ENCODE measurements around the gene NAALADL2.
A peak's percentile ranks its signal among the peaks of the same experiment; 100 is the strongest.

Gene NAALADL2

DNA sequence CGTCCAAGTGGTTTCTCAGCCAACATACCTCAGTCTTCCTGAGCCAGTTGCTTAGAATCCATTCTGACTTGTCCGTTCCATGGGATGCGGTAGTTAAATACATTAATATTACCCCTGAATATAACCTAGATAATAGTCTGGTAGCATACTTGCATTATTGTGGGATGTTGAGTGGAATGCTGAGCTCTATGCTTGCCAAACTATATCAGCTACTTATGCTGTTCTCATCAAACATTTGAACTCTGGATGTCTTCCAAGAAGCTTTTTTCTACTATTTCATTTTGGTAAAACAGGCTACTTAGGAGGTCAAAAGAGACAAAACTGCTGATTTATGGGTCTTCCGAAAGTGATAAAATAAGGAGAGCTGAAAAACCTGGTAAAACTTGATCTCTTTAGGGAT, 429.5 kb downstream of the NAALADL2 start:
- TF ChIP-seq, protein P1, sequence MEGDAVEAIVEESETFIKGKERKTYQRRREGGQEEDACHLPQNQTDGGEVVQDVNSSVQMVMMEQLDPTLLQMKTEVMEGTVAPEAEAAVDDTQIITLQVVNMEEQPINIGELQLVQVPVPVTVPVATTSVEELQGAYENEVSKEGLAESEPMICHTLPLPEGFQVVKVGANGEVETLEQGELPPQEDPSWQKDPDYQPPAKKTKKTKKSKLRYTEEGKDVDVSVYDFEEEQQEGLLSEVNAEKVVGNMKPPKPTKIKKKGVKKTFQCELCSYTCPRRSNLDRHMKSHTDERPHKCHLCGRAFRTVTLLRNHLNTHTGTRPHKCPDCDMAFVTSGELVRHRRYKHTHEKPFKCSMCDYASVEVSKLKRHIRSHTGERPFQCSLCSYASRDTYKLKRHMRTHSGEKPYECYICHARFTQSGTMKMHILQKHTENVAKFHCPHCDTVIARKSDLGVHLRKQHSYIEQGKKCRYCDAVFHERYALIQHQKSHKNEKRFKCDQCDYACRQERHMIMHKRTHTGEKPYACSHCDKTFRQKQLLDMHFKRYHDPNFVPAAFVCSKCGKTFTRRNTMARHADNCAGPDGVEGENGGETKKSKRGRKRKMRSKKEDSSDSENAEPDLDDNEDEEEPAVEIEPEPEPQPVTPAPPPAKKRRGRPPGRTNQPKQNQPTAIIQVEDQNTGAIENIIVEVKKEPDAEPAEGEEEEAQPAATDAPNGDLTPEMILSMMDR (IDR thresholded peaks at IDR 0.05; ENCODE audit: low read depth, low read length, missing control alignments), result no peak
- no peak overlapping the region for H3K4me3 ChIP-seq (ENCODE audit: low read depth, low read length)
- in situ Hi-C loops (cut with HindIII; ENCODE audit: low pct_ligation_motif_present, low sequenced_read_pairs), result no loop called here
- H3K27me3 ChIP-seq (replicated peaks), result no peaks in the 10 kb centered on the region
- H3K36me3 ChIP-seq (replicated peaks), result no peaks in the 10 kb centered on the region
- DNase-seq, result peak; percentile 28
- peak overlapping the region; percentile 35 for H3K27ac ChIP-seq

DNA sequence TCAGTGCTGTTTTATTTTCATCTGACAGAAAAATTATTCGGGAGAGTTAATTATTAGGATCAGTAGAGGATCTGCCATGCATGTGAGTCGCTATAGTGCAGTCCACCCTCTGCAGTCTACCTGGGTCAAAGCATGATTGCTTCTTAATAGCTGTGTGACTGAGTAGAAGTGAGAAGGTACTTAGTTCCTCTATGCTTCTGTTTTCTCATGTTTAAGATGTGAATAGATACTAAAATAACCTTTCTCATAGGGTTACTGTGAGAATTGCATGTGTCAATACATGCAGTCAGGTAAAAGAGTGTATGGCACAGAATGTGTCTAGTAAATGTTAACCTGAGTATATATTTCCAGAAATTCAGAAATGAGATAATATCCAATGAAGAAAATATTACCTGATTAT, 435.7 kb downstream of the NAALADL2 start:
- no peaks in the 10 kb centered on the region for H3K27me3 ChIP-seq (replicated peaks)
- H3K4me3 ChIP-seq (ENCODE audit: low read depth, low read length), result no peak overlapping the region
- TF ChIP-seq, protein P1 (IDR thresholded peaks at IDR 0.05; ENCODE audit: low read depth, low read length, missing control alignments), result no peak
- in situ Hi-C loops (cut with HindIII; ENCODE audit: low pct_ligation_motif_present, low sequenced_read_pairs), result no loop called here
- no peaks in the 10 kb centered on the region for H3K36me3 ChIP-seq (replicated peaks)
- H3K27ac ChIP-seq, result no peak overlapping the region
- DNase-seq, result no peak

DNA sequence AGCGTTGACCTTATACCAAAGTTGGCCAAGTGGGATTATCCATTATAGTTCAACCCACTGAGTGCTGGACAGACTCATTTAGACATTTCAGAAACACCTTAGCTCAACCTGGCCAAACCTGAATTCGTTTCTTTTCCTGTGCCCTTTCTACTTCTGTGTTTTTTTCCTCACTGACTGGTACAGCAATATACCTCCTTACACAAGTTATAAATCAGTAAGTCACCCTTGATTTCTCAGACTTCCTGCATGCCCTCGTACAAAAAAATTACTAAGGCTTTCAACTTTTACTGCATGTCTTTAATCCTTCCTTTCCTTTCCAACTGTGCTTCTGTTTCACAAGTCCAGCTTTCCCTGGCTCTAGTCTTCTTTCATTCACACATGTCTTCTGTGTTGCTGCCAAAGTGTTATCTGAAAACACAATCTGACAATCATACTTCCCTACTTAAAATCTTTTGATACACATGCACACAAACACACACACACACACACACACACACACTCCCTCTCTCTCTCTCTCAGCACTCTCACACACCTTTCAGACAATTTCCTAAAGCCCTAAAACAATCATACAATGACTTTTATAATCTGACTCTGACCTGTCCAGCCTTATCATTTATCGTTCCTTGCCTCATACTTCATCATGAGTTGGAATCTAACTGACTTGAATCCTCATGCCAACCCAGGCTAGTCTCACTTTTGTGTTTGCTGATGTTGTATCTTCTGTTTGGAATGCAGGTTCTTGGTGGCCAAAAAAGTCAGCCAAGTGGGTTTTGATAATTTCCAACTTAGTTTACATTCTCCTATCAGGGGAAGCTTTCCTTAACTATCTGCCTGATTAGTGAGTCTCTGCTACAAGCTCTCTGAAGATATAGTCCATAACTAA, 436.4 kb downstream of the NAALADL2 start:
- in situ Hi-C loops (cut with HindIII; ENCODE audit: low pct_ligation_motif_present, low sequenced_read_pairs), result no loop called here
- TF ChIP-seq, protein P1 (IDR thresholded peaks at IDR 0.05; ENCODE audit: low read depth, low read length, missing control alignments), result no peak
- Histone ChIP-seq H3K36me3 (replicated peaks) (no peaks in the 10 kb centered on the region), H3K4me3 (ENCODE audit: low read depth, low read length) (no peak overlapping the region), H3K27ac (no peak overlapping the region), H3K27me3 (replicated peaks) (no peaks in the 10 kb centered on the region)
- no peak for DNase-seq

DNA sequence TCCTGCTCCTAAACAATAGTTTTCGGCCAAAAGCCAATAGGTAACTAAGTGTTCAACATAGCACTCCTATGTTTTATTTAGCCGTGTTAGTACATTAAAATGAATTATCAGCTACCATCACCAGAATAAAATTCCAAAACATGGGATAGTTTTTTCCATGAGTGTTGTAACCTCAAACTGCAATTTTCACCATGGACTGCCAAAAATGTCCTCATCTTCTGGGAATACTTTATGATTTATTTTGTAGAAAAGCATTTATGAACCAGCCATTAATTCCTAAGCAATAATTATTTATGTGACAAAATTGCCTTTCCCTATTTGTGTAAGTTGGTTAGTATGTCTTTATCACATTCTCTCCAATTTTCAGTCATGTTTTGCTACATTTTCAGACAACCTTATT, 438.1 kb downstream of the NAALADL2 start:
- Histone ChIP-seq H3K36me3 (replicated peaks) (no peaks in the 10 kb centered on the region), H3K4me3 (ENCODE audit: low read depth, low read length) (no peak overlapping the region), H3K27me3 (replicated peaks) (no peaks in the 10 kb centered on the region), H3K27ac (no peak overlapping the region)
- TF ChIP-seq, protein P1 (IDR thresholded peaks at IDR 0.05; ENCODE audit: low read depth, low read length, missing control alignments), result no peak
- no peak for DNase-seq
- in situ Hi-C loops (cut with HindIII; ENCODE audit: low pct_ligation_motif_present, low sequenced_read_pairs), result no loop called here

DNA sequence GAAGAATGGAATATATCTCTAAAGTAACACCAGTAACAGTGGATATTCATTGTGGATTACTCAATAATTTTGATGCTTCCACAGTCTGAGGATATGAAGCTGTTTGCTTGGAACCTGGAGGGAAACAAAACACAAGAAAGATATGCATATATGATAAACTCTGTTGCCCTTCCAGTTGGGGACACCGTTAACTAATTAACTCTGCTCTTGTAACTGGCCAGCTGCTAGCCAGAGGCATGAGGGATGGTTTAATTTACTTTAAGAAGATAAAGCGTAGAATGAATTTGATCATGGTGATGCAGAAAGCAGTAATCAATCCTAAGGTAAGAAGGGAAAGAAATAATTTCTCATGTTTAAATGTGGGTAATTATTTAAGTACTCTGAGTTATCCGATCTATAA, 442.6 kb downstream of the NAALADL2 start:
- TF ChIP-seq, protein P1 (IDR thresholded peaks at IDR 0.05; ENCODE audit: low read depth, low read length, missing control alignments), result no peak
- no peak overlapping the region for H3K4me3 ChIP-seq (ENCODE audit: low read depth, low read length)
- DNase-seq, result no peak
- in situ Hi-C loops (cut with HindIII; ENCODE audit: low pct_ligation_motif_present, low sequenced_read_pairs), result no loop called here
- no peaks in the 10 kb centered on the region for H3K27me3 ChIP-seq (replicated peaks)
- H3K36me3 ChIP-seq (replicated peaks), result no peaks in the 10 kb centered on the region
- no peak overlapping the region for H3K27ac ChIP-seq
